Activated naive CD8-positive, alpha-beta T cell treated with anti-CD3 and anti-CD28 coated beads for 36 hours (primary cell): Measurements from ENCODE around the gene GRID1. TPM values are rescaled to one million over a fixed set of nuclear protein-coding genes. Genes with fewer than 3 reads are reported as not detected.
"Not testable (repeated sequence)": the region's sequence is repeated elsewhere in the genome, so short reads cannot be mapped to it uniquely, and the experiment has no call there.

Experiments
- DNase-seq: peaks from one replicate; pipeline ENCODE4 v3.0.0; 2021
- H3K27ac Mint-ChIP-seq: one replicate; pipeline ENCODE4 v1.8.0; 2022; ENCODE audit warnings: mild to moderate bottlenecking, moderate library complexity, mixed read lengths
- H3K27me3 Mint-ChIP-seq: one replicate; pipeline ENCODE4 v1.8.0; 2022; ENCODE audit warnings: mild to moderate bottlenecking, mixed read lengths
- H3K36me3 Mint-ChIP-seq: one replicate; pipeline ENCODE4 v1.8.0; 2021; ENCODE audit warnings: mild to moderate bottlenecking, mixed read lengths
- H3K4me1 Mint-ChIP-seq: one replicate; pipeline ENCODE4 v1.8.0; 2021; ENCODE audit warnings: mixed read lengths
- H3K4me3 Mint-ChIP-seq: one replicate; pipeline ENCODE4 v1.8.0; 2022; ENCODE audit warnings: mild to moderate bottlenecking, moderate library complexity, mixed read lengths
- H3K9me3 Mint-ChIP-seq: one replicate; pipeline ENCODE4 v1.8.0; 2022; ENCODE audit warnings: mixed read lengths
- total RNA-seq, 2 experiments: library from RNA; stranded (reverse); gene quantifications; one replicate each; pipeline ENCODE4 v1.2.3, GENCODE V29; 2021

GRID1 gene
- total RNA-seq, 2 experiments from 2014 or later = not detected

DNA sequence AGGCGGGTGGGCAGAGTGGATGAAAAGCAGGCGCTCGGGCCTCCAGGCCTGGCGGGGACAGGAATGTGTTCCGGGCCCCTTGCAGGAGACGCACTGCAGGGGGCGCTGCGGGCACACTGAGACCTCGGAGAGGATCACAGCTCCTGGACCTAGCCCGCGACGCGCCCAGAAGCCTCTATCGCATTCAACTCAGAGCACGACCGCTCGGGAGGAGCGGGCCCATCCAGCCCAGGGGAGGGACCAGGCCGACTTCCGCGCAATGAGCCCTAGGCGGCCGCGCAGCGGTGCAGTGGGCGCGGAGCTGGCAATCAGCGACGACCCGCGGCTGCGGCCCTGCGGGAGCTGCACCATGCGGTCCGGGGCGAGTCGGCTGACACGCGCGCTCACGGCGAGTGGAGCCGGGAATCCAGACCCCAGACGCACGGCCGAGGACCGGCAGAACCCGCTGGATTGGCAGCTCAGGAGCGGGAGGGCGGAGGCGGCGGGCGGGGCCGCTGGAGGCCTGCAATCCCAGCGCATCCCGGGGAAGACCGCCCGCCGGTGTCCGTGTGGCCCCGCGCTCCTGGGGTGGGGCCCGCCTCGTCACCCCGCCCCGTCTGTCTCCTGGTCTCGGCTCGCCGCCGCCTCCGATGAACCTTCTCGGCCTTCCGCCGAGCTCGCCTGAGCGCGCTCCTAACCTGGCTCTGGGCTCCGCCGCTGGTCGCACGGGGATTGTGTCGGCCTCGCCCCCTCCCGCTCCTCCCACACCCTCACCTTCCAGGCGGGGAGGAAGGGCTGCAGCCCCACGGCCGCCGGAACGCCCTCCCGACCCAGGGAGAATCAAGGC lies 33.5 kb upstream of the GRID1 start:
- H3K27me3 Mint-ChIP-seq = no peaks in the 10 kb centered on the region
- H3K27ac Mint-ChIP-seq = peak overlapping the region; percentile 88
- H3K9me3 Mint-ChIP-seq = peaks cover 3% of the 10 kb centered on the region
- H3K4me1 Mint-ChIP-seq = peaks cover 22% of the 10 kb centered on the region
- peaks cover 5% of the 10 kb centered on the region for H3K36me3 Mint-ChIP-seq
- H3K4me3 Mint-ChIP-seq = peak overlapping the region; percentile 83
- peak; percentile 94 for DNase-seq

DNA sequence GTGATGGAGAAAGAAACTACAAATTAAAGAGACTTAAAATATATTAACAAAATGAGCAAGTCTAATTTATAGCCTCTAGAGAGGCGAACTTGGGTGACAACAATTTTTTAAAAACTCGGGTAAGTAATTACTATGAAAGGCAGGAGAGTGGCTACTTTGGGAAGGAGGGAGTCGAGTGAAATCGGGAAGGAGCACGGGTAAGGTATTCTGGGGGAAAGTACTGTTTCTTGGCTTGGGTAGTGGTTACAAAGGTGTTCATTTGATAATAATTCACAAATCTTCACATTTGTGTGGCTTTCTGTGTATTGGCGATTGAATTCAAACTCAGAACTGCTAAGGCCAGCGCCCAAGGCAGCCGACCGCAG lies 32.9 kb upstream of the GRID1 start:
- Mint-ChIP-seq H3K4me1 (peaks cover 22% of the 10 kb centered on the region), H3K27ac (peak overlapping the region; percentile 49), H3K27me3 (no peaks in the 10 kb centered on the region), H3K9me3 (peaks cover 3% of the 10 kb centered on the region), H3K4me3 (peak overlapping the region; percentile 83), H3K36me3 (peaks cover 5% of the 10 kb centered on the region)
- DNase-seq = no peak

DNA sequence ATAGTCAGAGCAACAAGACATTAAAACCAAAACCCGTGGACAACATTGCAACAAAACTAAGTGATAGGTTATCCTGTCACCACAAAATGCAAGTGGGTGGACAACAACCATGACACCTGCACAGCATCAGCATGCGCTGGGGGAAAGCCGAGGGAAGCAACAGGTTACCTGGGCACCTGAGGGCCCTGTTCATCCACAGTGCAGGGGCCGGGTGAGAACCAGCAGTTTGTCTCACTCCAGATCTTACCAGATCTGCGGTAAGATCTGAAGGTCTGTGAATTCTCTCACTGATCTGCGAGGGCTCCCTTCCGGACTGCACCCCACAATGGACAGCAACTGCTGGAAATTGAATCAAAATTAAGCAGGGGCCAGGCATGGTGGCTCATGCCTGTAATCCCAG lies 30.5 kb upstream of the GRID1 start:
- no peaks in the 10 kb centered on the region for H3K27me3 Mint-ChIP-seq
- H3K36me3 Mint-ChIP-seq = no peaks in the 10 kb centered on the region
- H3K4me1 Mint-ChIP-seq = peaks cover 12% of the 10 kb centered on the region
- no peak overlapping the region for H3K27ac Mint-ChIP-seq
- no peak for DNase-seq
- no peaks in the 10 kb centered on the region for H3K9me3 Mint-ChIP-seq
- no peak overlapping the region for H3K4me3 Mint-ChIP-seq

DNA sequence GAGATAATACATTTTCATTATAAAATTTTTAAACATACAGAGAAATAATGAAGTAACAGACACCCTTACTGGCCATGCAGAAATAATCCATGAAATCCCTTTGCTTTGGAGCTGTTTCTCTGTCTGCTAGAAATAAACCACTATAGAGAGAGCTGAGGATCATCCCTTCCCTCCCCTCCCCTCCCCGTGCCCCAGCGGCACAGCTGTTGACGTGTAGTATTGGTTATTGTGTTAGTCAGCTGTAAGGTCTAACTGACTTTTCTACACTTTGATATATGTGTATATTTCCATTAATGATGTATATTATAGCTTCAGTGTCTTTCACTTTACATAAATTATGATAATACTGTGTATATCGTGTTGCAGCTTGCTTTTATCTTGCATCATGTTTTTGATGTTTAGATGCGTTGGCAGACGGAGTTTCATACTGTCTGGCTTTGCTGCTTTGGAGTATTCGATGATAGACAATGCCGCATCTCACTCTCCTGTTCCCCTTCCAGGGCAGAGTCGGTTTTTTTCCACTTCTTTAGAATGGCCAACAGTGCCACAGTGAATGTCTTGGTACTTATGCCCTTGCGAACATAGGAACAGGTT lies 27.4 kb upstream of the GRID1 start:
- Mint-ChIP-seq H3K27me3 (peaks cover 7% of the 10 kb centered on the region), H3K27ac (no peak overlapping the region), H3K9me3 (no peaks in the 10 kb centered on the region), H3K4me3 (no peak overlapping the region), H3K36me3 (no peaks in the 10 kb centered on the region), H3K4me1 (peaks cover 2% of the 10 kb centered on the region)
- no peak for DNase-seq

DNA sequence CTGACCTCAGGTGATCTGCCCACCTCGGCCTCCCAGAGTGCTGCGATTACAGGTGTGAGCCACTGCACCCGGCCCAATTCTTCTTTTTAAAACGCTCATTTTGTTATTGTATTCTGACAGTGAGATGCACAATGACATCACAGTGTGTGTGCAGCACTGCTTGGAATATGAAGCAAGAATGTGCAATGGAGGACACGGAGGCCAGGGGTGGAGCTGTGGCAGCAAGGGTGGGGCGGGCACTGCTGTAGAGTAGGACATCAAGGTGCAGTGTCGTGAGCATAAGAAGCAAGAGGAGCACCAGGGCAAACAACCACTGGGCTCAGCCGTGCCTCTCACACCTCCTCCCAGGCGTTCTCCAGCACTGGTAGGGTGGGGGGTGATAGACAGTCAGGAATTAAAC lies 26.8 kb upstream of the GRID1 start:
- H3K9me3 Mint-ChIP-seq = no peaks in the 10 kb centered on the region
- no peak overlapping the region for H3K4me3 Mint-ChIP-seq
- H3K36me3 Mint-ChIP-seq = no peaks in the 10 kb centered on the region
- H3K27me3 Mint-ChIP-seq = peaks cover 9% of the 10 kb centered on the region
- H3K27ac Mint-ChIP-seq = no peak overlapping the region
- H3K4me1 Mint-ChIP-seq = peaks cover 2% of the 10 kb centered on the region
- no peak for DNase-seq

DNA sequence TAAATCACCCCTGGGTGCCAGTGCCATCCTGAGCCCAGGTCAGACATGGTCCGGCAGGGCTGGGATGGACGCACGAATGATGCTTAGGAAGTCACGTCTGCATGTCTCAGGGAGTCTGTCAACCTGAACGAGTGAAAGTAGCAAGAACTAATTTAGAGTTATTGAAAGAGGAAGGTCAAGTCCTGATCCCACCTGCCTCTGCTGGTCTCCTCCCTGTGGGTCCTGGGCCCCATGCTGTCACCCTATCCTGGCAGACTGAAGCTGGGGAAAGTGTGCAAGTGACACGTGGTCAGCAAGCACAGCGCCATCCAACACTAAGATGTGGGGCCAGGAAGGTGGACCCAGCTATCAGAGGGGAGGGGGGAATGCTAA lies 26.1 kb upstream of the GRID1 start:
- Mint-ChIP-seq H3K27me3 (peaks cover 16% of the 10 kb centered on the region), H3K27ac (no peak overlapping the region), H3K9me3 (no peaks in the 10 kb centered on the region), H3K4me3 (no peak overlapping the region), H3K36me3 (no peaks in the 10 kb centered on the region), H3K4me1 (peaks cover 6% of the 10 kb centered on the region)
- DNase-seq = no peak

DNA sequence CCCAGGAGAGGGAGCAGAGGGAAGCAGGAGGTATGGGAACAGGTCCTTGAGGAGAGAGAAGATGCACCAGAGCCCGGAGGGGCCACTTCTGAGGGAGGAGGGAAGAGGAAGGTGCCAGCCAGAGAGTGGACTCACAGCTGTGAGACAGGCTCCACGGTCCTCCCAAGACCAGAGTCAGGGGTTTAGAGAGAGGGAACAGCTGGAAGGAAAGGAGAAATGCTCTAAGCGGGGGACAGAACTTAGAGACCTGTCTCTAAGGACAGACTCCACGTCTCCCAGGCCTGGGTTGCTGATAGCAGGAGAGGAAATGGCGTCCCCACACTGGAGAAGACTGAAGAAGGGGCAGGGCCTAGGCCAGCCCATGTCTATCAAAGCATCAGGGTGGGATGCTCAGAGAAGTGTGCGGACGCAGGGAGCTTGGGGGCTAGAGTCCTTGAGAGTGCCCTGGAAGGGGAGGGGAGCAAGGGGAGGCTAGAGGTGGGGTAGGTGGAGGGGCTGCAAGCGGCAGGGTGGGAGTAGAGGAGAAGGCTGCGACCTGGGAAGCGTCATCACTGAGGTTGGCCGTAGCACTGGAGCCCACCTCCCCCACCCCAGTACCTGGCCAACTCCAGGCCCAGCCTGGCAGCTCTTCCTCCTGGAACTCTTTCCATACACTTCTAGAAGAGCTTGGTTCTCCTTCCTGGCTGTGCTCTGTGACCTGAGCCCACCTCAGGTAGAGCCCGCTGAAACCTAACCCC lies 25.6 kb upstream of the GRID1 start:
- no peak overlapping the region for H3K27ac Mint-ChIP-seq
- peaks cover 6% of the 10 kb centered on the region for H3K4me1 Mint-ChIP-seq
- H3K36me3 Mint-ChIP-seq = no peaks in the 10 kb centered on the region
- DNase-seq = no peak
- peaks cover 21% of the 10 kb centered on the region for H3K27me3 Mint-ChIP-seq
- no peaks in the 10 kb centered on the region for H3K9me3 Mint-ChIP-seq
- H3K4me3 Mint-ChIP-seq = no peak overlapping the region

DNA sequence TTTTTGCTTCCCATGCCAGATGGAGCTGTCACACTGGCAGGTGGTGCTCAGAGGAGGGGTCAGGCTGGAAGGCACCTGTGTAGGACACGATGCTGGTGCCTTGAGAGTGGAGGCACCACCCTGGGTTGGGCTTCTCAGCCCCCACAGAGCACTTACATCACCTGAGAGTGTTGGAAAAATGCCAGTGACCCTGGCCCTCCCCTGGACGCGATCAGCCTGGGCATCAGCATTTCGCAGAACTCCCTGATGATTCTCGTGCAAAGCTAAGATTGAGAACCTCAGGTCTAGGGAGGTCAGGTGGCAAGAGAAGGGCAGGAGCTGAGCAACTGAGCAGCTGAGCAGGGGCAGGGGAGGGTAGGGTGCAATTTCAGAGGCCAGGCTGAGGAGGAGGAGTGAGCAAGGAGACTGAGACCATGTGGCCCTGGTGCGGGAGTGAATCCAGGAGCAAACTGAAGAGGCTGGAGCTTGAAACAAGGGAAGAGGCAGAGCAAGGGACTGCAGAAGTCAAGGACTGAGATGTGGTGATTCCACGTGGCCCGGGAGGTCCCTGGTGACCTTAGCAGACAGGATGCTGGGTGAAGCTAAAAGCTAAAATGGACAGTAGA lies 24.7 kb upstream of the GRID1 start:
- no peaks in the 10 kb centered on the region for H3K9me3 Mint-ChIP-seq
- DNase-seq = no peak
- H3K4me3 Mint-ChIP-seq = no peak overlapping the region
- no peaks in the 10 kb centered on the region for H3K36me3 Mint-ChIP-seq
- H3K27me3 Mint-ChIP-seq = peaks cover 22% of the 10 kb centered on the region
- peaks cover 6% of the 10 kb centered on the region for H3K4me1 Mint-ChIP-seq
- H3K27ac Mint-ChIP-seq = no peak overlapping the region

DNA sequence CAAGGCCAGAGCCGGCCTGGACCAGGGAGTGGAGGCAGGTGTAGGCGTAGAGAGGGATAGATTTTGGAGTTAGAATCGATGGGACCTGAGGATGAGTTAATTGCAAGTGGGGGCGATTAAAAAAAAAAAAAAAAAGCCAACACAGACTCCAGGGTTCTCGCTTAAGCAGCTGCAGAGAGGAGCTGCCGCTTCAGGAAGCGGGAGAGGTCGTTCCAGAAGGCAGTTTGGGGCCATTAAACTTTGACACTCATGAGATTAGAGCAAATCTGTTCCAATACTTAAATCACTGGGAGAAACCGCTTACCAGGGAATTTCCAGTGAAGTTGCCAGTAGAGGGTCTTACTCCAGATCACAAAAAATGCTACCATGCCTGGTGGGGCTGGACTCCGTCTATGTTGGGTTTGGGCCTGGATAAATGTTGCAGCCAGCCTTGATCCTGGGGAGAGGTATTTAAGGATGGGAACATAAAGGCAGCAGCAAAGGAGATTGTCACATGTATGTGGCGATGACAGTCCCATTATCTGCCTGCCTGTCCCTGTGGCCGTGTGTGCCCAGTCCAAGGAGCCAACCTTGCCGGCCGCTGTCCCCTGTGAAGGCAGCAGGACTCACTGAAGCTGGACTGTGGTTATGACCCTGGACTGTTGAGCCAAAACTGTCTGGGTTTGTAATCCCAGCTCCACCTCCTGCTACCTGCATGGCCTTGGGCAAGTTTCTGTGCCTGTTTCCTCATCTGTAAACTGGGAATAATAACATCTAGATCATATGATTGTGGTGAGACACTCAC lies 23.9 kb upstream of the GRID1 start:
- H3K27me3 Mint-ChIP-seq = peaks cover 22% of the 10 kb centered on the region
- no peak overlapping the region for H3K4me3 Mint-ChIP-seq
- no peak for DNase-seq
- H3K36me3 Mint-ChIP-seq = no peaks in the 10 kb centered on the region
- peaks cover 6% of the 10 kb centered on the region for H3K4me1 Mint-ChIP-seq
- no peaks in the 10 kb centered on the region for H3K9me3 Mint-ChIP-seq
- no peak overlapping the region for H3K27ac Mint-ChIP-seq

DNA sequence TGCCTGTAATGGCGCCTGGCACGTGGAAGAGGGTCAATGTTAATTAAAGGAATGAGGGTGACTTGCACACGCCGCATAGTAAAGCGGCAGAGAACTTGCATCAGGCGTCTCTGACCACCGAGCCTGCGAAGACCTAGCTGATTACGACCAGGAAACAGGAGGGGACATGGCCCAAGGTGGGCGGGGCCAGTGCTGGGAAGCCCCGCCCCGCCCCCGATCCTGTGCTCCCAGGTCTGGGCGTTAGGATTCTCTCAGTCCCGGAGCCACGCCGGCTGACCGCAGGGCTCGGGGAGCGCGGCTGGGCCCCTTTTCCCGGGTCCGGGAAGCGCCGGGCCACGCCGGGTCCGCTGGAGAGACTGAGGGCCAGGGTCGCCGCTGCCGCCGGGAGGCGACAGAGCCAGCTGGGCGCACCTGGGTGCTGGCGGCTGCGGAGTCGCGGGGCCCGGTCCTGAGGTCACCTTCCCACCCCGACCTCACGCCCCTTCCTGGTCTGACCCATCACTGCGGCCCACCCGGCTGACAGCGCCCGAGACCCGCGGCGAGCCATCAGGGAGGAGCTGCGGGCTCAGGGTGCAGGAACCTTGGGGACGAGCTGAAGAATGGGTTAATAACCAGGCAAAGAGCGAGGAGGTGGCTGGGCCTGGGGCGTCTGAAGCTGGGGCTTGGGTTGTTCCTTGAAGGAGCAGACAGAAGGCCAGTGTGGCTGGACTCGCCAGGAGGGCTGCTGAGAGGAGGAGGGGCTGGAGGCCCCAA lies 23.0 kb upstream of the GRID1 start:
- peaks cover 6% of the 10 kb centered on the region for H3K4me1 Mint-ChIP-seq
- peak; percentile 28 for DNase-seq
- peaks cover 22% of the 10 kb centered on the region for H3K27me3 Mint-ChIP-seq
- H3K36me3 Mint-ChIP-seq = no peaks in the 10 kb centered on the region
- H3K27ac Mint-ChIP-seq = no peak overlapping the region
- H3K9me3 Mint-ChIP-seq = no peaks in the 10 kb centered on the region
- peak overlapping the region; percentile 68 for H3K4me3 Mint-ChIP-seq

DNA sequence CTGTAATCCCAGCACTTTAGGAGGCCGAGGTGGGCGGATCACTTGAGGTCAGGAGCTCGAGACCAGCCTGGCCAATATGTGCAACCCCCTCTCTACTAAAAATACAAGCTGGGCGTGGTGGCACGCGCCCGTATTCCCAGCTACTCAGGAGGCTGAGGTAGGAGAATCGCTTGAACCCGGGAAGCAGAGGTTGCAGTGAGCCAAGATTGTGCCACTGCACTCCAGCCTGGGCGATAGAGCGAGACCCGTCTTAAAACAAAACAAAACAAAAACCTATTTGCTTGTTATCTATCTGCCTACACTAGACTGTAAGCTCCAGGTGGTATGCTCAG lies 22.5 kb upstream of the GRID1 start:
- DNase-seq, H3K27ac Mint-ChIP-seq, H3K4me1 Mint-ChIP-seq, H3K9me3 Mint-ChIP-seq, H3K36me3 Mint-ChIP-seq: not testable (repeated sequence)
- Mint-ChIP-seq H3K27me3 (peaks cover 22% of the 10 kb centered on the region), H3K4me3 (peak overlapping the region; percentile 68)

DNA sequence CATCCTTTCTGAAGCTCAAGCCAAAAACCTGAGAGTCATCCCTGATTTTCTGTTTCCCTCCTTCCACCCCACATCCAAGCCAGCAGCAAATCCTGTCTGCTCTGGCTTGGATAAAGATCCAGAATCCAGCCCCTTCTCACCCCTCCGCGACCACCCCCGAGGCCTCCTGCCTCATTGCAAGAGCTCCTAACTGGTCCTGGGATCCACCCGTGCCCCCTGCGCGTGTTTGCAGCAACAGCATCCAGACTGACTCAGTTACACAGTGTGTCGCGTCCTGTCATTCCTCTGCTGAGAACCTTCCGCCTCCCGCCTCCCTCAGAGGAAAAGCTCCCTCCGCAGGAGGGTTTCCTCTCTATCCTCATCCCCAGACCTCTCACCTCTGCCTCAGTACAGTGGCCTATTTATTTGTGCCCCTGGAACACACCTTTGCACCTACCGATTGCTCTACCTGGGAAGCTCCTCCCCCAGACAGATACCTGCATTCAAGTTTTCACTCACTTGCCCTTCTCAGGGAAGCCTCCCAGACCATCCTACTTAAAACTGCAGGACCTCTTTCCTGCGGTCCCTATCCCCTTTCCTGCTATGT lies 21.6 kb upstream of the GRID1 start:
- no peaks in the 10 kb centered on the region for H3K36me3 Mint-ChIP-seq

DNA sequence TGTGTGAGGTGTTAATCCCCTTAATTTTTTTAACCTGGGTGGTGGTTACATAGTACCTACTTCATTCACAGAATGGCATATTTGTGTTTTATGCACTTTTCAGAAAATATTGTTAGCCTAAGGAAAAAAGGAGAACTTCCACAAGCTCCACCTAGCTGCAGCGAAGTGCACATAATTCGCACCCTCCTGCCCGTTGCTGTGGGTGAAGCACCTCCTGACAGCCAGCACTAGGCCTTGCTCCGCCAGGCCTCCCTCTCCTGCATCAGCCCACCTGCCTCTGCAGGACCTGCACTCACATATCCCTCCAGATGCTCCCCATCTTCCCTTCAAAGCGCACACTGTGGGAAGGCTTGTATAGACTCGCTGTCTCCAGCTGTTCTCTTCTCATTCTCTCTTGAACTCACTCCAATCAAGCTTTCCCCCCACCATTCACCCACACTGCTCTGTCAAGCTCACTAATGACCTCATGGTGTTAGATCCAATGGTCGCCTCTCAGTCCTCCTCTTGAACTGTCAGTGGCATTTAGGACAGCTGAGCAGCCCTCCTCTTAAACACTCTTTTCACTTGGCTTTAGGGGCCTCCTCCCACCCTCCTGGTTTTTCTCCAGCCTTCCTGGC lies 20.7 kb upstream of the GRID1 start:
- H3K27ac Mint-ChIP-seq = no peak overlapping the region
- H3K4me1 Mint-ChIP-seq = peaks cover 6% of the 10 kb centered on the region
- peaks cover 22% of the 10 kb centered on the region for H3K27me3 Mint-ChIP-seq
- DNase-seq = no peak
- no peaks in the 10 kb centered on the region for H3K36me3 Mint-ChIP-seq
- no peak overlapping the region for H3K4me3 Mint-ChIP-seq
- H3K9me3 Mint-ChIP-seq = no peaks in the 10 kb centered on the region

More for the DNA sequence above, 21.6 kb upstream of the GRID1 start:
- DNase-seq = no peak
- Mint-ChIP-seq H3K27ac (no peak overlapping the region), H3K4me1 (peaks cover 6% of the 10 kb centered on the region), H3K27me3 (peaks cover 22% of the 10 kb centered on the region), H3K9me3 (no peaks in the 10 kb centered on the region), H3K4me3 (no peak overlapping the region)
